ENCODE measurements around the gene KIF21B. TPM values are rescaled to one million over a fixed set of nuclear protein-coding genes. Genes with fewer than 3 reads are reported as not detected.

KIF21B gene
- total and polyA plus RNA-seq, 9 of the 15 experiments (the other 6 are each of a cell fraction or from before 2014, with no cell fraction given) = 0.46 to 13.4 (median 5.9) TPM

- Histone ChIP-seq H3K9me3 (replicated peaks; ENCODE audit: control insufficient read depth, insufficient read depth, low read depth, low read length) (no peaks in the 10 kb centered on the region), H3K4me1 (replicated peaks in 1 of 2; ENCODE audit: control insufficient read depth in 2 of 2, insufficient read depth in 2 of 2, low read length in 2 of 2) (peaks cover 0 to 4% of the 10 kb centered on the region in 2 experiments; a peak in 1 of 5 replicates), H3K9ac (ENCODE audit: insufficient read depth in 1 of 2, low read depth in 2 of 2, low read length in 2 of 2) (no peak overlapping the region), H3K27me3 (ENCODE audit: control insufficient read depth in 2 of 2, insufficient read depth in 2 of 2, low read length in 2 of 2) (no peaks in the 10 kb centered on the region), H3K9me1 (ENCODE audit: control insufficient read depth, insufficient read depth, low read length) (no peaks in the 10 kb centered on the region), H3K79me2 (ENCODE audit: control insufficient read depth, insufficient read depth, low read length) (no peaks in the 10 kb centered on the region), H3K27ac (ENCODE audit: extremely low read depth, low read depth, low read length) (no peak overlapping the region), H2AFZ (ENCODE audit: low read depth, low read length) (no peak overlapping the region), H3K36me3 (ENCODE audit: control insufficient read depth, insufficient read depth, low read length) (no peaks in the 10 kb centered on the region; the same call in 2 of the 3 replicates), H3K4me3 (no peak overlapping the region), H4K20me1 (replicated peaks; ENCODE audit: control insufficient read depth, insufficient read depth, low read length) (no peaks in the 10 kb centered on the region), H3K4me2 (ENCODE audit: insufficient read depth, low read length) (no peak overlapping the region)
- POLR2A ChIA-PET = interaction anchor here (1.0 kb wide), 1 partner anchor 87 kb away, joined by 4 read pairs; no protein-coding TSS in a partner anchor
- intact Hi-C loops (cut with micrococcal nuclease) (no loop called here), in situ Hi-C loops (cut with MboI) (no loop called here)
- ATAC-seq (no peak), DNase-seq (ENCODE audit: extremely low read depth in 1 of 4, low spot score in 3 of 4) (no peak), FAIRE-seq (no peak)
- TF ChIP-seq NEUROD1 (IDR thresholded peaks at IDR 0.05; ENCODE audit: borderline replicate concordance, low read depth, low read length, partially characterized antibody) (no peak), NFE2 (IDR thresholded peaks at IDR 0.05; ENCODE audit: low read depth) (no peak), MEIS2 (IDR thresholded peaks at IDR 0.05; ENCODE audit: partially characterized antibody) (no peak), BRF1 (IDR thresholded peaks at IDR 0.05; ENCODE audit: borderline replicate concordance, extremely low read depth, insufficient read length) (no peak), YBX1 (IDR thresholded peaks at IDR 0.05) (no peak), BCL6 (CRISPR knock-in tag; IDR thresholded peaks at IDR 0.05) (no peak), ZNF354B (CRISPR knock-in tag; IDR thresholded peaks at IDR 0.05) (no peak)
- TF ChIP-seq, protein P1, sequence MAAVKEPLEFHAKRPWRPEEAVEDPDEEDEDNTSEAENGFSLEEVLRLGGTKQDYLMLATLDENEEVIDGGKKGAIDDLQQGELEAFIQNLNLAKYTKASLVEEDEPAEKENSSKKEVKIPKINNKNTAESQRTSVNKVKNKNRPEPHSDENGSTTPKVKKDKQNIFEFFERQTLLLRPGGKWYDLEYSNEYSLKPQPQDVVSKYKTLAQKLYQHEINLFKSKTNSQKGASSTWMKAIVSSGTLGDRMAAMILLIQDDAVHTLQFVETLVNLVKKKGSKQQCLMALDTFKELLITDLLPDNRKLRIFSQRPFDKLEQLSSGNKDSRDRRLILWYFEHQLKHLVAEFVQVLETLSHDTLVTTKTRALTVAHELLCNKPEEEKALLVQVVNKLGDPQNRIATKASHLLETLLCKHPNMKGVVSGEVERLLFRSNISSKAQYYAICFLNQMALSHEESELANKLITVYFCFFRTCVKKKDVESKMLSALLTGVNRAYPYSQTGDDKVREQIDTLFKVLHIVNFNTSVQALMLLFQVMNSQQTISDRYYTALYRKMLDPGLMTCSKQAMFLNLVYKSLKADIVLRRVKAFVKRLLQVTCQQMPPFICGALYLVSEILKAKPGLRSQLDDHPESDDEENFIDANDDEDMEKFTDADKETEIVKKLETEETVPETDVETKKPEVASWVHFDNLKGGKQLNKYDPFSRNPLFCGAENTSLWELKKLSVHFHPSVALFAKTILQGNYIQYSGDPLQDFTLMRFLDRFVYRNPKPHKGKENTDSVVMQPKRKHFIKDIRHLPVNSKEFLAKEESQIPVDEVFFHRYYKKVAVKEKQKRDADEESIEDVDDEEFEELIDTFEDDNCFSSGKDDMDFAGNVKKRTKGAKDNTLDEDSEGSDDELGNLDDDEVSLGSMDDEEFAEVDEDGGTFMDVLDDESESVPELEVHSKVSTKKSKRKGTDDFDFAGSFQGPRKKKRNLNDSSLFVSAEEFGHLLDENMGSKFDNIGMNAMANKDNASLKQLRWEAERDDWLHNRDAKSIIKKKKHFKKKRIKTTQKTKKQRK (IDR thresholded peaks at IDR 0.05; ENCODE audit: borderline replicate concordance, low read depth, low read length) = no peak
- BruUV-seq (replicated peaks) = no TSS peak
- CTCF ChIA-PET (ENCODE audit: low intra/inter-chr PET ratio) = interaction anchor here (0.7 to 3.2 kb wide), 3 partner anchors 9 to 133 kb away, joined by 3 to 15 read pairs (median 3); no protein-coding TSS in a partner anchor
- WGBS (ENCODE audit: insufficient coverage, low coverage, missing lambda C conversion rate) = 48% methylated on average over 2 of the region's 2 CpGs
These were observed 43.1 kb downstream of the KIF21B start for GRCh38 chr1:200980452-200980772.
